ENCODE results near the gene GAA.
A peak's percentile ranks its signal among the peaks of the same experiment; 100 is the strongest.

Gene GAA

DNA sequence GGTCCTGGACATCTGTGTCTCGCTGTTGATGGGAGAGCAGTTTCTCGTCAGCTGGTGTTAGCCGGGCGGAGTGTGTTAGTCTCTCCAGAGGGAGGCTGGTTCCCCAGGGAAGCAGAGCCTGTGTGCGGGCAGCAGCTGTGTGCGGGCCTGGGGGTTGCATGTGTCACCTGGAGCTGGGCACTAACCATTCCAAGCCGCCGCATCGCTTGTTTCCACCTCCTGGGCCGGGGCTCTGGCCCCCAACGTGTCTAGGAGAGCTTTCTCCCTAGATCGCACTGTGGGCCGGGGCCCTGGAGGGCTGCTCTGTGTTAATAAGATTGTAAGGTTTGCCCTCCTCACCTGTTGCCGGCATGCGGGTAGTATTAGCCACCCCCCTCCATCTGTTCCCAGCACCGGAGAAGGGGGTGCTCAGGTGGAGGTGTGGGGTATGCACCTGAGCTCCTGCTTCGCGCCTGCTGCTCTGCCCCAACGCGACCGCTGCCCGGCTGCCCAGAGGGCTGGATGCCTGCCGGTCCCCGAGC, 17.9 kb downstream of the GAA start:
- no peak for DNase-seq

DNA sequence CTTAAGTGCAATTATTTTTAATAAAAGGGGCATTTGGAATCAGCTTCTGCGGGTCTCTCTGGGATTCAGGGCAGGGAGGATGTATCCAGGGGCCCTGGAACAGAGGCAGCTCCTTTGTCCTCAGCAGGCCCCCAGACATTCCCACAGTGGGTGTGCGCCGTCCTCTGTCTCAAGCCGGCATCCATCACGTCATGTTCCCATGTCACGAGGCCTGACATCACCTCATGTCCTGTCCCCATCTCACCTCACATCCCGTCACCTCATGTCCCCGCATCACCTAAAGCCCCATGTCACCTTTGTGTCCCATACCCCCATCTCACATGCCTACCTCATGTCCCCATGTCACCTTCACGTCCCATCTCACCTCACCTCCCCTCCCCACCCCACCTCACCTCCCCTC, 18.5 kb downstream of the GAA start:
- no peak for DNase-seq

DNA sequence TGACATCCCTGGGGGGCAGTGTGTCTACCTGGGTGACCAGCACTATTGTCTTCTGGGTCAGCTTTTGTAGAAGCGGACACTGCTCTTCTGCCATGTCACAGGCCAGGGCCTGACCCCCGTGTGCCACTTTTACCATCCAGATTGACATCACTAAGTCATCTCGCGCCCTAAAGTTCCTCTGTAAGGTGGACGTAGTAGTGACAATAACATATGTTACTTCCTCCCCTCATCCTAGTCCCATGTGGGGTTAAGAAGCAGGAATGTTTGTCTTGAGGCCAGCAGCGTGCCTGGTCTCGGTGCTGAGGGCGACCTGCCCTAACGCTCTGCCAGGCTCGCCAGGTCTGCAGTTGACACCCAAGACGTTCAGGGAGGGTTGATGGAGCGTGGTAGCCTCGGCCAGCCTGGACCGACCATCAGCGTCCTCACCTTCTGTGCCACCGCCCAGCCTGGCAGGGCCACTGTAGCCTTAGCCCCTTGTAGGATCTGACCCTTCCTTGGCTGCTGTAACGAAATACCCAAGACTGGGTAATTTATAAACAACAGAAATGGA, 20.7 kb downstream of the GAA start:
- DNase-seq = no peak

GRCh38 chr17:80122926-80123505, 21.6 kb downstream of the GAA start:
- DNase-seq = no peak

GRCh38 chr17:80123791-80124190, 22.4 kb downstream of the GAA start:
- no peak for DNase-seq

DNA sequence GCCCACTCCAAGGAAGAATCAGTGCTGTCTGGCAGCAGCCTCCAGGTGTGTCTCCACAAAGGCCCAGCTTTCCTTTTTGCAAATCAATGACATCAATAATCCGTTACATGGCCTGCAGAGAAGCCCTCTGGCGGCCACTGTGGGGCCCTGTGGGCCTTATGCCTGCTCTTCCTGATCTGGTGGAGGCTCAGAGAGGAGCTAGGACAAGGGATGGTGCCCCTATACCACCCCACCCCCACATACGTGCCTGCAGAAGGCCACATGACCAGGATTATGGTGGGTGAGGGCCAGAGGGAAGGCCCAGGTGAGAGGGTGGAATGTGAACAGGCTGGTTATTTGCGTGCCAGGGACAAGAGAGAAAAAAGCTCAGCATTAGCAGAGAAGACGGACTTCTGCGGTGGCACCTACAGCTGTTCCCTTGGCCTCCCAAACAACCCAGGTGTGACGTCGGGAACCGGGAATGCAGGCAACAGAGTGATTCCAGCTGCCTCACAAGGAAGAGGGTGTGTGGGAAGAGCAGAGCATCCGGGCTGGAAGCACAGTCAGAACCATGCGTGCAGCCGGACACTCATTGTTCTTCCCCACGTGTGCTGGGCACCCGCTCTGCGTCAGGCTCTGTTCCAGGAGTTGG, 23.1 kb downstream of the GAA start:
- no peak for DNase-seq

DNA sequence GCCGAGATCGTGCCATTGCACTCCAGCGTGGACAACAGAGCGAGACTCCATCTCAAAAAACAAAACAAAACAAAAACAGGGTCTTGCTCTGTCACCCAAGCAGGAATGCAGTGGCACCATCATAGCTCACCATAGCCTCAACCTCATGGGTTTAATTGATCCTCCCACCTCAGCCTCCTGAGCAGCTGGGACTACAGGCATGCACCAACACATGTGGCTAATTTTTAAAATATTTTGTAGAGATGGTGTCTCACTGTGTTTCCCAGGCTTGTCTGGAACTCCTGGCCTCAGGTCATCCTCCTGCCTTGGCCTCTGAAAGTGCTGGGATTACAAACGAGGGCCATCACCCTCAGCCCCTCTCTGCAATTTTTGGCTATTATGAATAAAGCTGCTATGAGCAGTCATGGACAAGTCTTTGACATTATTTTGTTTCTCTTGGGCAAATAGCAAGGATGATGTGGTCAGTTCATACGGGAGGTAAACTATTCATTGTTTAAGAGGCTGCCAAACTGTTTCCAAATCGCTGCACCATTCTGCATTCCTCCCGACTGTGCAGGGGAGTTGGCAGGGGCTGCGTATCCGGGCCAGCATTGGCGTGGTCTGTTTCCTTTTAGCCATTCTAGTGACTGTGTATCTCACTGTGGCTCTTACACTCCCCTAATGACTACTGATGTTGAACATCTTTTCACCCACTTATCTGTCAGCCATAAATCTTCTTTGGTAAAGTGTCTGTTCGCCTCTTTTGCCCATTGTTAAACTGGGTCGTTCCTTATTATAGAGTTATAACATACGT, 24.5 kb downstream of the GAA start:
- DNase-seq = no peak

- DNase-seq = no peak
Observed at GRCh38 chr17:80126449-80126715, 25.0 kb downstream of the GAA start.

DNA sequence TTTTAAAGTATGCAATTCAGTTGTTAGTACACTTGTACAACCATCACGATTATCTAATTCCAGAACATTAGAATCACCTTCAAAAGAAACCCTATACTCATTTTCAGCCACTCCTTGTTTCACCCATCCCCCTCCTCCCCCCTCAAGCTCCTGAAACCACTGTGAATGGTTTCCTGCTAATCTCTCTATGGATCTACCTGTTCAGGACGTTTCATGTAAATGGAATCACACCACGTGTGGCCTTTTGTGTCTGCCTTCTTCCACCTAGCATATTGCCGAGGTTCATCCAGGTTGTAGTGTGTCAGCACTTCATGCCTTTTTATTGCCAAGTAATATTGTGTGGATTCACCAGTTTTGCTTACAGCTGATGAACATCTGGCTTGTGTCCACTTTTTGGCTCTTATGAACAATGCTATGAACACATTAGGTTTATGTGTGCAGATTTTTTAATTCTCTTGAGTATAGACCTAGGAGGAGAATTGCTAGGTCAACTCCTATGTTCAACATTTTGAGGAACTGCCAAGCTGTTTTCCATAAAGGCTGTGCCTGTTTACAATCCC, 27.7 kb downstream of the GAA start:
- no peak for DNase-seq

GRCh38 chr17:80130992-80131391, 29.6 kb downstream of the GAA start:
- no peak for DNase-seq

DNA sequence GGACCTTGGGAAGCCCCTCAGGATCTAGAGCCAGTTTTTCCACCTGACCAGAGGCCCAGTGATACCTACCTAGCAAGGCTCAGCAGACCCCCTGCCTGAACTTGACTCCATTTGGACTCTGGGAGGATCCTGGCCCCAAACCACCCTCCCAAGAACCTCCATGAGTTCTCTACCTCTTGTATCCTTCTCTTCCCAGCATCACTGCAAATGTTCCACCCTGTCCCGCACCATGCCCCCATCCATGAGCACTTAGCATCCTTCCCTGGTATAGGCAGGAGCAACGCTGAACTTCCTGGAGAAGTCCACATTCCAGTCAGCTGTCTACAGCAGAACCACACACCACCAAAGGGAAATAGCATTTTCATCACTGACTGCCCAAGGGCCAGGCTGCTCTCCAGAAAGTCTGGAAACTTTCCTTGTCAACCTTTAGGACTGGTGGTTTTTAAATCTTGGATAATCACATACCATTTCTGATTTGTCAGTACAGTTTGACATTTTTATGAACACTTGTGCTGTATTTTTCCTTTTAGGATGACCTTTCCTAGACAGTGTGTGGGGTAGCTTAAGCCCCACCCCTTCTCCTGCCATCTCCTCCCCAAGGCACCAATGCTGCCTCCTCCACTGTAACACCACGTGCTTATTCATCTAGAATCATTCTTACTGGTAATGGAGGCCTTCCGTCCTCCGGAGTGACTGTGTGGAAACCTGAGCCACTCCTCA, 31.7 kb downstream of the GAA start:
- DNase-seq = no peak

DNA sequence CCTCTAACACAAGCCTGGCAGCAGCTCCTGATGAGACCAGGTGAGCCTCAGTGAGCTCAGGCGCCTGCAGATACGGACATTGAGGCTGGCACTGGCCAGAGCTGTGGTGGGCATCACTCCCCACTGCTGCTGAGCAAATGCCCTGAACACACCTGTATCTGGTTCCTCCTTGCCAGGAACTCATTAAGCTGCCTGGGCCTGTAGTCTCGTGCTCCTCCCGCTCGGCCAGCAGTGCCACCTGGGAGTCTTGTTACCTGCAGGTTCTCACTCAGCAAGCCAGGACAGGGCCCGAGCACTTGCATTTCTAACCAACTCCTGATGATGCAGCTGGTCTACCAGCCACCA, 32.2 kb downstream of the GAA start:
- no peak for DNase-seq

GRCh38 chr17:80137131-80137530, 35.8 kb downstream of the GAA start:
- DNase-seq = no peak

- DNase-seq = no peak
Observed at GRCh38 chr17:80138856-80139426, 37.6 kb downstream of the GAA start.

DNA sequence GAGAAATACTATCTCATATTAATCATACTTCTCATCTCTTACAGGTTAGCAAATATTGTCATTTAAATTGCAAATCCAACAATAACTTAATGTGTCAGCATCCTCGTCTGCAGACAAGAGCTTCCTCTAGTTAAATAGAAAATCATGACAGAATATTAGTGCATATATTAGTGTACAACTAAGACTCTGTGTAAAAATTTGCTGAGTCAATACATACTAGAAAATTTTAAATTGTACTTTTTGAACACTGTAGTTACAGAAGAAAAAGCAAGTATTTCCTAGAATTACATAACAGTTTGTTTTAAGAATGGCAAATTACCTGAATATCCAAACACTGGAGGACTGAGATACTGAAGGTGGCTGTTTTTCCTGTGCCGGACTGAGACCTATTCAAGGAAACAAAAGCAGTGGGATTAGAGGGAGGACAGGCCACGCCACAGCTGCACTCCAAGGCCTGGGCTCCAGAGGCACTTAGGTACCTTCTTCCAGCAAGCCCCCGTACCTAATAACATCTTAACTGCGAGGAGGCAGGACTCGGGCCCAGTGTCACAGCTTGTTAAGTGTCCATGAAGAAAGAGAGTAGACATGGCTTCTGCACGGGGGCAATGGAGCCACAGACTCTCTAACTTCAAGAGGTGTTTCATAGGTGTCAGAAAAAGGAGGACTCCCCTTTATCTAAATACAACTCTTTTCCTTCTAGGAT, 40.2 kb downstream of the GAA start:
- DNase-seq = no peak

DNA sequence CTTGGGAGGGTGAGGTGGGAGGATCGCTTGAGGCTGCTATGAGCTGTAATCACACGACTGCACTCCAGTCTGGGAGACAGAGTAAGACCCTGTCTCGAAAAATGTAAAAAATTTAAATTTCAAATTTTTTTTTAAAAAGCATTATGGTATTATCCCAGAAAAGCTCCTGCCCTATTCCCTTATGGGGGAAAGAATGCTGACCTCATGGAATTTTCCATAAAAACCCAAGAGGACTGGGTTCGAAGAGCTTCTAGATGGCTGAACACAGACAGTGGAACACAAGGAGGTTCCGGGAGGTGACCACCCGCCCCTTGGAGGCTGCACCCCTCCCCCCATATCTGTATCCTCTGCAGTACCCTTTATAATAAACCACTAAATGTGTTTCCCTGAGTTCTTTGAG, 41.5 kb downstream of the GAA start:
- DNase-seq = no peak

- peak; percentile 43 for DNase-seq
Observed at GRCh38 chr17:80145076-80146075, 44.0 kb downstream of the GAA start.

GRCh38 chr17:80146121-80147034, 45.0 kb downstream of the GAA start:
- peak; percentile 40 for DNase-seq

DNA sequence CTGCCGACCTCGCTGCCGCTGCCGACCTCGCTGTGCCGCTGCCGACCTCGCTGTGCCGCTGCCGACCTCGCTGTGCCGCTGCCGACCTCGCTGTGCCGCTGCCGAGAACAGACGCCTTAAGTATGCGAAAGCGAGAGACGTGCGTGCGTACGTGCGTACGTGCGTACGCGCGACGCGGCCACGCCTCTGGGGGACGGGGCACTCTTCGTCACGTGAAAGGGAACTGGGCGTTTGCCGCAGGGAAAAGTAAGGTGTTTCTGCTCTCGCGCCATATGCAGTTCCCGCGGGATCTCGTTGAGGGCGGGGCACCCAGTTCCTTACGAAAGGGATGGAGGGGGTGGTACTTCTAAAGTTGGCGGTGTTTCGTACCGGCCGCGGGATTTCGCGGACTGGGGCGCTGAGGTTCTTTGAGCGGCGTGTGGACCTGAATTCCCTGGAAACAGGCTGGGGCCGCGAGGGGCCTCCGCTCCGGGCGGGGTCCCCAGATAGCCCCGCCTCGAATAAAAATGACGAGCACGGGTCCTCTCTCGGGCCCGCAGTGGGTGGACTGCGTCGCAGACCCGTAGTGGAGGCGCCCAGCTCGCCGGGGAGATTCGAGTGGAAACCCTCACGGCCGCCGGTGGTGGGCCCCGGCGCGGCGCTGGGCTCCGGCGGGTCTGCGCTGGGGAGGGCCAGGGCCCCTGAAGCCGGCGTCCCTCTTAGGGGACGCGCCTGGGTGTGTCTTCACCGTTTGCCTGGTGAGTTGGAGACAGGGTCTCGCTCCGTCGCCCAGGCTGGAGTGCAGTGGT, 45.8 kb downstream of the GAA start, which contains the start of gene EIF4A3:
TSS of gene EIF4A3 (minus strand) at position 94 of the 788 bp plus-strand sequence. CDS start 167 bp downstream, outside the sequence.
- peak; percentile 99 for DNase-seq

Measured in activated CD4-positive, alpha-beta T cell treated with anti-CD3 and anti-CD28 coated beads, Interleukin-10, Interleukin-2, amounts not matched to agents 100 ng/mL and 50 ng/mL, durations not matched to agents 16 hours and 8 hours (primary cell).